Retinal pigment epithelial cell (primary cell): ENCODE measurements around the gene MCF2L.

Source experiments
- DNase-seq: peaks from one replicate; pipeline ENCODE4 v3.0.0-alpha.2; 2010; ENCODE audit warnings: low read depth
- H3K4me3 ChIP-seq: 2 replicates; pipeline ENCODE4 v1.5.1; 2011; ENCODE audit warnings: mild to moderate bottlenecking, low read length, control low read depth, moderate library complexity
- TF ChIP-seq, protein P1 (sequence below): conservative IDR thresholded peaks from 2 replicates; pipeline ENCODE4 v1.5.1; 2011; ENCODE audit warnings: low read depth, low read length, control low read depth, inconsistent platforms

Gene MCF2L

DNA sequence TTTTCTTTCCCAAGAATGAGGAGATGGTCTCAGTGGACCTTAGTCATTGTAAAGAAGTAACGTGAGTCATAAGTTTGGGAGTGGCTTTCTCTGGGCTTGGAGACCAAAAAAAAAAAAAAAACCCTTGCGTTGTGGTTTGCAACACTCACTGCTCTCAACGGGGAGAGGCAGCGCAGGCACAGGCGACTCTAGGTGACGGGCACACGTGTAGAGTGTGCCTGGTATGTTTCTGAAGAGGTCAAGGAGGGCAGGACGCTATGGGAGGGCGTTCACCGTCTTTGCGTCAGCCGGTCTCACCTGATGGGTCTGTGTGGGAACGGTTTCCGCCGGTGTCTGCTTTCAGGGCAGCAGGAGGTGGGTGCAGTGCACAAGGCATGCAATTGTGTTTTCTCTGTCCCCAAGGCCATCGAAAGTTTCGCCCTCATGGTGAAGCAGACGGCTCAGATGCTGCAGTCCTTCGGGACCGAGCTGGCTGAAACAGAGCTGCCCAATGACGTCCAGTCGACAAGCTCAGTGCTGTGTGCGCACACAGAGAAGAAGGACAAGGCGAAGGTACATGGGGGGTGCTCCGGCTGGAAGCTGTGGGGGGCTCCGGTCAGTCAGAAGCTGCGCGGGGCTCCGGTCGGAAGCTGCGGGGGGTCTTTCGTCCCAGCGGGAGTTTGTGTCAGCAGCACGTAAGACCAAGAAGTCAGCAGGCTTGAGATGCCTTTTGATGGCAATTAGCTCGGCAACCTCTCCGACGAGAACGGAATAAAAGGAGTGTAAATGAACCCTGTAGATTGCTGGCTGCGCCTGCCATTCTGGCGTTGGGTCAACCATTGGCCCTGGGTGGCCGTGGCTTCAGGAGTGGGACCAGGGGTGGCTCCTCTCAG is 95.8 kb downstream of the MCF2L start:
- no peak overlapping the region for H3K4me3 ChIP-seq
- no peak for DNase-seq
- TF ChIP-seq, protein P1, sequence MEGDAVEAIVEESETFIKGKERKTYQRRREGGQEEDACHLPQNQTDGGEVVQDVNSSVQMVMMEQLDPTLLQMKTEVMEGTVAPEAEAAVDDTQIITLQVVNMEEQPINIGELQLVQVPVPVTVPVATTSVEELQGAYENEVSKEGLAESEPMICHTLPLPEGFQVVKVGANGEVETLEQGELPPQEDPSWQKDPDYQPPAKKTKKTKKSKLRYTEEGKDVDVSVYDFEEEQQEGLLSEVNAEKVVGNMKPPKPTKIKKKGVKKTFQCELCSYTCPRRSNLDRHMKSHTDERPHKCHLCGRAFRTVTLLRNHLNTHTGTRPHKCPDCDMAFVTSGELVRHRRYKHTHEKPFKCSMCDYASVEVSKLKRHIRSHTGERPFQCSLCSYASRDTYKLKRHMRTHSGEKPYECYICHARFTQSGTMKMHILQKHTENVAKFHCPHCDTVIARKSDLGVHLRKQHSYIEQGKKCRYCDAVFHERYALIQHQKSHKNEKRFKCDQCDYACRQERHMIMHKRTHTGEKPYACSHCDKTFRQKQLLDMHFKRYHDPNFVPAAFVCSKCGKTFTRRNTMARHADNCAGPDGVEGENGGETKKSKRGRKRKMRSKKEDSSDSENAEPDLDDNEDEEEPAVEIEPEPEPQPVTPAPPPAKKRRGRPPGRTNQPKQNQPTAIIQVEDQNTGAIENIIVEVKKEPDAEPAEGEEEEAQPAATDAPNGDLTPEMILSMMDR = no peak

DNA sequence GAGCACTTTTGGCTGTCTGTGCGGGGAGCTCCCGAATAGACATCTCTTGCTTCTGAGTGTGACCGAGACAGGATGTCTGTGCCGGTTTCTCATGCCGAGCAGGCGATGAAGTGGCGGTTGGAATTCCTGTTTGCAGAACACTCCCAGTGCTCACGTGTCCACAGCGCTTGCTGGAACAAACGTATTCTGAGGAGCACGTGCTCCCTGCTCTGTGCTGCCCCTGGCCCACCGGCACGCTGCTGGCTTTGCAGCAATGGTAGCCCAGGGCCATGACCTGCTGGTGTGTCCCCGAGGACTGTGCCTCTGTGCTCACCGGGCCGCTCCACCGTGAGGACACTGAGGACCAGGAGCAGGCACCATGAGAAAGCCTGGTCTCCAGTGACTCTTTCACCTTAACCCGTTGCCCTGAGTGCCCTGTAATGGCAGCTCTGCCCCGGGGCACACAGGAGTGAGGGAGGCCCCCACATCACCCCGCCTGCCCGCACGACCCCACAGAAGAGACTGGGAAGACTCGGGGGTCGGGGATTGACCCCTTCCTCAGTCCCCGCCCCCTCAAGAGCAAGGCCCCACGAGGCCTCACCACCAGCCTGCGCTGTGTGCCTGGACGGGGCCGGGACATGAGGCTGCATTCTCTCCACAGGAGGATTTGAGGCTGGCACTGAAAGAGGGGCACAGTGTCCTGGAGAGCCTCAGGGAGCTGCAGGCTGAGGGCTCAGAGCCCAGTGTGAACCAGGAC is 96.6 kb downstream of the MCF2L start:
- no peak overlapping the region for H3K4me3 ChIP-seq
- DNase-seq = no peak
- TF ChIP-seq, protein P1 = no peak

DNA sequence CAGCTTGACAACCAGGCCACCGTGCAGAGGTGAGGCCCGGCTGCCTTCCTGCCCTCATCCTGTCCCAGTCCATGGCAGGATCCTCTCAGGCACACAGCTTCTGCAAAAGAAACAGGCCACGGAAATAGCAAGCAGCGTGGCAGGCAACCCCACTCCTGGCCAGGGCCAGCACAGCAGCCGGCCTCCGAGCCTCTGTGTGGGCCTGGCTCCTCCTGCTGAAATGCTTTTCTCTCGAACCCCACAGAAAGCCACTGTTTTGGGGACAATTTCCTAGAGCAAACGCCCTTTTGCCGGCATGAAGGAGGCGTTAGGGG is 97.1 kb downstream of the MCF2L start:
- TF ChIP-seq, protein P1 = no peak
- DNase-seq = no peak
- H3K4me3 ChIP-seq = no peak overlapping the region

DNA sequence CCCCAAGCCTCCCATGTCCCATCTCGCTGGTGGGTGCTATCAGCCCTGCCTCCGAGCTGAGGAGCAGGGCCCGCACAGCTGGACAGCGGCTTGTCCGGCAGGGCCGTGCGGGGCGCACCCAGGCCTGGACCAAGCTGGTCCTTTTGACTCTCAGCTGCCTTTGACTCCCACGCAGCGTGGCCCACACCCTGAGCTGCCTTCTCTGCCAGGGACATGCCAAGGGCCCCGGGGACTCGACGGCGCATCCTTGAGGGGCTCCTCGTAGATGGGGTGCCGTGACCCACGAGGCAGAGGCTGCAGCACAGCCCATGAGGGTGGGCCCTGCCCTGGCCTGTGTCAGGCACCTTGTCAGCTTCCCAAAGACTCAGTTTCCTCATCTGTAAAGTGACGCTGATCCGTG is 97.7 kb downstream of the MCF2L start:
- TF ChIP-seq, protein P1 = no peak
- H3K4me3 ChIP-seq = no peak overlapping the region
- no peak for DNase-seq

DNA sequence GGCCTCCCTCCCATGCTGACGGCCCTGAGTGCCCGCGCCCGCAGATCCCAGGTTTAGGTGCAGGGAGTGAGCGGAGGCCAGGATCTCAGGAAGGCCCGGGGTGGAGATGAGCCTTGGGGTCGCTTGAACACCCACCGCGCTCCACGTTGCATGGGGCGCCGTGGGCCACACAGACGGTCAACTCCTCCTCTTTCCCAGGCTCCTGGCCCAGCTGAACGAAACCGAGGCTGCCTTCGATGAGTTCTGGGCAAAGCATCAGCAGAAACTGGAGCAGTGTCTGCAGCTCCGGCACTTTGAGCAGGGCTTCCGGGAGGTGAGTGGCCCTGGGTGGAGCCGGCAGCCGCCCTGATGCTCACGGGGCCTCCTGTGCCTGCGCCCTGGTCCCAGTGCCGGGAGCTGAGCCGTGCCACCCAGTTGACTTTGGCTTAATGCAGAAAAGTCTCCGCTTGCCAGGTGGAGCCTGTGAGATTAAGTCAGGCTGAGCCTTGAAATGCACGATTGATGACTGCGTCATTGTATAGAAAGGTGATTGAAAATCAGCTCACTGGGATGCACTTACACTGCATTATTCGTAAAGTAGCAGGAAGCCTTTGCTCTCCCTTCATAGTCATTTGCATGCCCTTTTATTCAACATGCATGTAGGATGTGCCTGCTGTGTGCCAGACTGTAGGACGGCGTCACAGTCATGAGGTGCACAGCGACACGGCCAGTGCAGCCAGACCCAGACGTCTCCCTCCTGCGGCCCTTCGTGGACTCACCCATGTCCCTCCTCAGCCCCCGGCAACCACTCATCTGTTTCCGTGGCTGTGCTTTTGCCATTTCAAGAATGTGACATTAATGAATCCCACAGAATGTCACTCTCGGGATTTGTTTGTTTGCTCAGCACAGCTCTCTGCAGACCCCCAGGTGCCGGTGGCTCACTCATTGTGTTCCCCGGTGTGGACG is 101.1 kb downstream of the MCF2L start:
- H3K4me3 ChIP-seq = no peak overlapping the region
- no peak for DNase-seq
- TF ChIP-seq, protein P1 = no peak

DNA sequence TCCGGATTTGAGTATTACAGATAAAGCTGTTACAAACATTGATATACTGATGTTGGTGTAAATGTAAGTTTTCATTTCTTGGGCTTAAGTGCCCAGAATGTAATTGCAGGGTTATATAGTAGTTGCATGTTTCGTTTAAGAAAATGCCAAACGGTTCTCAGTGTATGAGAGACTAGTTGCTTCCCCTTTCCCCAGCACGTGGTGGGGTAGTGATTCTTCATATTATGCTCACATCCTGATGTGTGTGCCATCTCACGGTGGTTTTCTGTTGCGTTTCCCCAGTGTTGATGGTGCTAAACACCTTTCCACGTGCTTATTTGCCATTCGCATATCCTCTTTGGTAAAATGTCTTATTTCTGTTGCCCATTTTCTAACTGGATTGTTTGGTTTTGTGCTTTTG is 101.8 kb downstream of the MCF2L start:
- TF ChIP-seq, protein P1 = no peak
- no peak for DNase-seq
- no peak overlapping the region for H3K4me3 ChIP-seq
